ENCODE data around the gene CRTC1. TPM values are rescaled to one million over a fixed set of nuclear protein-coding genes. Genes with fewer than 3 reads are reported as not detected.
"Not testable (repeated sequence)": the region's sequence is repeated elsewhere in the genome, so short reads cannot be mapped to it uniquely, and the experiment has no call there.

The CRTC1 gene
- total RNA-seq, 1 donor from 2014 or later: 7.0 TPM

- Mint-ChIP-seq H3K4me1 (ENCODE audit: low read depth) (no peaks in the 10 kb centered on the region), H3K4me3 (ENCODE audit: low read depth) (no peak overlapping the region), H3K9me3 (no peaks in the 10 kb centered on the region), H3K27ac (no peak overlapping the region), H3K36me3 (ENCODE audit: low read depth) (no peaks in the 10 kb centered on the region), H3K27me3 (ENCODE audit: low read depth) (no peaks in the 10 kb centered on the region)
- no peak for DNase-seq (ENCODE audit: low spot score)
- intact Hi-C loops (cut with micrococcal nuclease): no loop called here
Measured at GRCh38 chr19:18718015-18718526, 34.6 kb downstream of the CRTC1 start.

DNA sequence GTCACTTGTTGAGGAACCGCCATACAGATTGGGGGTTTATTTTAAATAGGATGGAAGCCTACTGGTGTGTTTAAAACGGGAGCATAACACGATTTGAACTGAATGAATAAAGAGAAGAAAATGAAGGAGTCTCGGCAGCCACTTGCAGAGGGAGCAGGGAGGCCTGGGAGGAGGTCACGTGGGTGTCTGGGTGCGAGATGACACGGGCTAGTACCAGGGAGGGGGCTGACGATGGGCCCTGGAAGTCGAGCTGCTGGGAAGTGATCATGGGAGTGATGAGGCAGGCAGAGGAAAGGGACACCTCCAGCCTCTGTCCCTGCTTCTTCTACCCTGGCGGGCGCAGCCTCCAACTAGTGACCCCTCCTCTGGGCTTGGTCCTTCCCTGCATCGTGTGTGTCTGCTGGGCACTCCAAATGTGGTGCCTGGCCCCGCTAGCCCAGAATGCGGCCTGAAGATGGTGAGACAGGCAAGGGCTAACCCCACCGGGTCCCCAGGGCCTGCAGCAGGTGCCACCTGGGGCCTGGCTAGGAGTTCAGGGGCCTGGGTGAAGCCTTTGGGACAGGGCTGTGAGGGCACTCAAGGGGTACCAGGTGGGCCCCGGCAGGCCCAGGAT, 35.5 kb downstream of the CRTC1 start:
- intact Hi-C loops (cut with micrococcal nuclease): no loop called here
- Mint-ChIP-seq H3K9me3 (no peaks in the 10 kb centered on the region), H3K27ac (no peak overlapping the region), H3K4me1 (ENCODE audit: low read depth) (no peaks in the 10 kb centered on the region), H3K4me3 (ENCODE audit: low read depth) (no peak overlapping the region), H3K27me3 (ENCODE audit: low read depth) (no peaks in the 10 kb centered on the region), H3K36me3 (ENCODE audit: low read depth) (no peaks in the 10 kb centered on the region)
- DNase-seq (ENCODE audit: low spot score): no peak

DNA sequence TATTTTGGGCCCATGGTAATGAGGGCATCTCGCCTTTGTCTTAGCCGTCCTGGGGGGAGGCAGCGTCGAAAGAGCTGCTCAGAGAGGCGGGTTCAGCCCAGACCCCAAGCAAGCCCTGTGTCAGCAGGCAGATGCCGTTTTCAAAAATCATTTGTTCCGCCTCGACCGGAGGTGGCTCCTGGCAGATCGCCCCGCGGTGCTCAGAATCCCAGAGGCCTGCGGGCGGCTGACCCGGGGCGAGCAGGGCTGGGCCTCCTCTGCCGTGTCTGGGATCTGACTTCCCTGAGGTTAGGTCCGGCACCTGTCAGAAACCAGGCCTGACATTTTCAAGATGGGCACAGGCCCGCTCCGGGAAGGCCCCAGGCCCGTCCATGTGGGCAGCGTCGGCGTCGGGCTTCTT, 36.1 kb downstream of the CRTC1 start:
- no peaks in the 10 kb centered on the region for H3K36me3 Mint-ChIP-seq (ENCODE audit: low read depth)
- no peaks in the 10 kb centered on the region for H3K9me3 Mint-ChIP-seq
- H3K27ac Mint-ChIP-seq: no peak overlapping the region
- DNase-seq (ENCODE audit: low spot score): no peak
- no peak overlapping the region for H3K4me3 Mint-ChIP-seq (ENCODE audit: low read depth)
- H3K27me3 Mint-ChIP-seq (ENCODE audit: low read depth): no peaks in the 10 kb centered on the region
- no peaks in the 10 kb centered on the region for H3K4me1 Mint-ChIP-seq (ENCODE audit: low read depth)
- intact Hi-C loops (cut with micrococcal nuclease): no loop called here

GRCh38 chr19:18723871-18724377, 40.4 kb downstream of the CRTC1 start:
- Mint-ChIP-seq H3K27ac (no peak overlapping the region), H3K36me3 (ENCODE audit: low read depth) (no peaks in the 10 kb centered on the region), H3K4me1 (ENCODE audit: low read depth) (no peaks in the 10 kb centered on the region), H3K4me3 (ENCODE audit: low read depth) (no peak overlapping the region), H3K9me3 (no peaks in the 10 kb centered on the region), H3K27me3 (ENCODE audit: low read depth) (no peaks in the 10 kb centered on the region)
- intact Hi-C loops (cut with micrococcal nuclease): no loop called here
- no peak for DNase-seq (ENCODE audit: low spot score)

DNA sequence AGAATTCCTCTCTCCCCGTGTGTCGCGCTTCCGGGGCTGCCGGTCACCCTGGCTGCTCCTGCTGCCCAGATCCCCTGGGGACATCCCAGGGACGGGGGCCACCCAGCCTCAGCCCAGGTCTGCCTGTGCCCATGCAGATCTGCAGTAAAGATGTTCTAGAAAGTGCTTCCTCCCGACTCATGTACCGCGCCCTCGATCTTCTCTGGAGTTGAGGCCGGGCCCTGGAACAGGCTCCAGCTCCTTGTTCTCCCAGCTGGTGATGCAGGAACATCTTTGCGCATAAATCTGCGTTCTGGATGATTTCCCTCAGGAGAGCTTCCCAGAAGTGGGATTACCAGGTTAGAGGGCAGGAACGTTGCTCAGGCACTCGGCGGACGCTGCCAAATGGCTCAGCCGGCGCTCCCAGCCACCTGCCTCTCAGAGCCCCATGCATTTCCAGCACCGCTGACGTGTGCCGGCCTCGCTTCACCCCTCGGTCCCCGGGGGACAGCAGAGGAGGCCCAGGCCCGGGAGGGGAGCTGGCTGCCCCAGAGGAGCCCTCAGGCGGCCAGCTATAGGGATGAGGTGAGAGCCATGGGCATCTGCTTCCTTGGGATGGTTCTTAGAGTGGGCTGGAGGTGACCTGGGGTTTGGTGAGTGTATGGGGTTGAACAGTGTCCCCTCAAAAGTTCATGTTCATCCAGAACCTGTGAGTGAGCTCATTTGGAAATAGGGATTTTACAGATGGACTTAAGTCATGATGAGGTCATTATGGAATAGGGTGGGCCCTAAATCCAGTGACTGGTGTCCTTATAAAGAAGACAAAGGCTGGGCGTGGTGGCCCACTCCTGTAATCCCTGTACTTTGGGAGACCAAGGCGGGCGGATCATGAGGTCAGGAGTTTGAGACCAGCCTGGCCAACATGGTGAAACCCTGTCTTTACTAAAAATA, 42.6 kb downstream of the CRTC1 start:
- H3K27me3 Mint-ChIP-seq (ENCODE audit: low read depth): no peaks in the 10 kb centered on the region

DNA sequence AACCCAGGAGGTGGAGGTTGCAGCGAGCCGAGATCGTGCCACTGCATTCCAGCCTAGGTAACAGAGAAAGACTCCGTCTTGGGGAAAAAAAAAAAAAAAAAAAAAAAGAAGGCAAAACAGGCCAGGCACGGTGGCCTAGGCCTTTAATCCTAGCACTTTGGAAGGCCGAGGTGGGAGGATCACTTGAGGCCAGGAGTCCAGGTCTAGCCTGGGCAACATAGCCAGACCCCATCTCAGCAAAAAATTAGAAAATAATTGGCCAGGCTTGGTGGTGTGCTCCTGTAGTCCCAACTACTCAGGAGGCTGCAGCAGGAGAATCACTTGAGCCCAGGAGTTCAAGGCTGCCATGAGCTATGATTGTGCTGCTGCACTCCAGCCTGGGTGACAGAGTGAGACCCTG, 43.4 kb downstream of the CRTC1 start:
- no peak for DNase-seq (ENCODE audit: low spot score)
- no peaks in the 10 kb centered on the region for H3K27me3 Mint-ChIP-seq (ENCODE audit: low read depth)
- H3K36me3 Mint-ChIP-seq (ENCODE audit: low read depth): no peaks in the 10 kb centered on the region
- no peaks in the 10 kb centered on the region for H3K4me1 Mint-ChIP-seq (ENCODE audit: low read depth)
- no peaks in the 10 kb centered on the region for H3K9me3 Mint-ChIP-seq
- intact Hi-C loops (cut with micrococcal nuclease): no loop called here
- H3K4me3 Mint-ChIP-seq (ENCODE audit: low read depth): no peak overlapping the region
- H3K27ac Mint-ChIP-seq: peak overlapping the region; percentile 17

More for the DNA sequence above, 42.6 kb downstream of the CRTC1 start:
- DNase-seq (ENCODE audit: low spot score): no peak
- Mint-ChIP-seq H3K27ac (no peak overlapping the region), H3K4me1 (ENCODE audit: low read depth) (no peaks in the 10 kb centered on the region), H3K9me3 (no peaks in the 10 kb centered on the region), H3K36me3 (ENCODE audit: low read depth) (no peaks in the 10 kb centered on the region), H3K4me3 (ENCODE audit: low read depth) (no peak overlapping the region)
- intact Hi-C loops (cut with micrococcal nuclease): no loop called here

- DNase-seq (ENCODE audit: low spot score); H3K4me3 Mint-ChIP-seq (ENCODE audit: low read depth); intact Hi-C loops (cut with micrococcal nuclease); H3K9me3 Mint-ChIP-seq; H3K36me3 Mint-ChIP-seq (ENCODE audit: low read depth); H3K4me1 Mint-ChIP-seq (ENCODE audit: low read depth); H3K27me3 Mint-ChIP-seq (ENCODE audit: low read depth); H3K27ac Mint-ChIP-seq: not testable (repeated sequence)
Measured at GRCh38 chr19:18727602-18728001, 44.1 kb downstream of the CRTC1 start.

GRCh38 chr19:18729933-18730530, 46.6 kb downstream of the CRTC1 start:
- no peak for DNase-seq (ENCODE audit: low spot score)
- H3K4me1 Mint-ChIP-seq (ENCODE audit: low read depth): no peaks in the 10 kb centered on the region
- H3K4me3 Mint-ChIP-seq (ENCODE audit: low read depth): no peak overlapping the region
- no peak overlapping the region for H3K27ac Mint-ChIP-seq
- intact Hi-C loops (cut with micrococcal nuclease): no loop called here
- H3K27me3 Mint-ChIP-seq (ENCODE audit: low read depth): no peaks in the 10 kb centered on the region
- H3K36me3 Mint-ChIP-seq (ENCODE audit: low read depth): no peaks in the 10 kb centered on the region
- no peaks in the 10 kb centered on the region for H3K9me3 Mint-ChIP-seq

DNA sequence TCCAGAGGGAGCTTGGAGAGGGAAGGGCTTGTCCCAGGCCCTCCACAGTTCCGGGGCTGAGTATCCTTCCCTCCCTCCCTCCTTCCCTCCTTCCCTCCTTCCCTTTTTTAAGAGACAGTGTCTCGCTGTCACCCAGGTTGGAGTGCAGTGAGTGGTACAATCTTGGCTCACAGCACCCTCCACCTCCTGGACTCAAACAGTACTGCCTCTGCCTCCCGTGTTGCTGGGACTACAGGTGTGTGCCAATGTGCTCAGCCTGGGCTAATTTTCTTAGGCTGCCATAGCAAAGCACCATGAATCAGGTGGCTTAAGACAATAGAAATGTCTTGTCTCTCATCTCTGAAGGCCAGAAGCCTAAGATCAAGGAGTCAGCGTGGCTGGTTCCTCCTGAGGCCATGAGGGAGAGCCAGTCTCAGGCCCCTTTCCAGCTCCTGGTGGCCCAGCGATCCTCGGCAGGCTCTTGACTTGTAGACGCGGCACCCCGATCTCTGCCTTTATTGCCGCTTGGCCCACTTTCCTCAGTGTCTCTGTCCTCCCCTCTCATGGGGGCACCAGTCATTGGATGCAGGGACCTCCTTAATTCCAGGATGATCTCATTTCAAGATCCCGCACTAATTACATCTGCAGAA, 47.5 kb downstream of the CRTC1 start:
- Mint-ChIP-seq H3K27me3 (ENCODE audit: low read depth) (no peaks in the 10 kb centered on the region), H3K4me3 (ENCODE audit: low read depth) (no peak overlapping the region), H3K9me3 (no peaks in the 10 kb centered on the region), H3K36me3 (ENCODE audit: low read depth) (no peaks in the 10 kb centered on the region), H3K27ac (no peak overlapping the region), H3K4me1 (ENCODE audit: low read depth) (no peaks in the 10 kb centered on the region)
- intact Hi-C loops (cut with micrococcal nuclease): no loop called here
- no peak for DNase-seq (ENCODE audit: low spot score)

DNA sequence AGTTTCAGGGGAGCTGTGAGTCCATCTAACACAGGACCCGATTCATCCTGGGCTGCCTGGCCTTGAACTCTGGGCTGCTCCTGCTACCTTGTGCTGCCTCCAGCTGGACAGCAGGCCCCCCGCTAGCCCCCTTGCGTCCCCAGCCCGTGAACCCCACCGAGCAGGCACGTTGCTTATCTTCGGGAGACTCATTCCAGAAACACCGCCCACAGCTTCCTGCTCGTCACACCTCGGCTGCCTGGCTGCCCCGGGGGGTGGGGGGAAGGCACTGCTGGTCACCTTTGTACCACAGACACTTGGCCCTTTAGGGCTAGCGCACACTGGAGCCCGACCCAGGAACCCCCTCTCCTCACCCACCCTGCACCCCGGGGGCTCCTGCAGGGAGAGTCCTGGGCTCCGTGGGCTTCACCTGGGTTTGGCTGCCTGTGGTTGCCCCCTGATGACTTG, 48.1 kb downstream of the CRTC1 start:
- no peak for DNase-seq (ENCODE audit: low spot score)
- H3K4me3 Mint-ChIP-seq (ENCODE audit: low read depth): no peak overlapping the region

GRCh38 chr19:18733196-18733647, 49.7 kb downstream of the CRTC1 start:
- no peaks in the 10 kb centered on the region for H3K4me1 Mint-ChIP-seq (ENCODE audit: low read depth)
- intact Hi-C loops (cut with micrococcal nuclease): no loop called here
- H3K36me3 Mint-ChIP-seq (ENCODE audit: low read depth): no peaks in the 10 kb centered on the region
- H3K4me3 Mint-ChIP-seq (ENCODE audit: low read depth): no peak overlapping the region
- no peaks in the 10 kb centered on the region for H3K27me3 Mint-ChIP-seq (ENCODE audit: low read depth)
- H3K9me3 Mint-ChIP-seq: no peaks in the 10 kb centered on the region
- no peak overlapping the region for H3K27ac Mint-ChIP-seq
- no peak for DNase-seq (ENCODE audit: low spot score)

More for the DNA sequence above, 48.1 kb downstream of the CRTC1 start:
- no peaks in the 10 kb centered on the region for H3K27me3 Mint-ChIP-seq (ENCODE audit: low read depth)
- no peaks in the 10 kb centered on the region for H3K4me1 Mint-ChIP-seq (ENCODE audit: low read depth)
- no peaks in the 10 kb centered on the region for H3K9me3 Mint-ChIP-seq
- intact Hi-C loops (cut with micrococcal nuclease): no loop called here
- H3K36me3 Mint-ChIP-seq (ENCODE audit: low read depth): no peaks in the 10 kb centered on the region
- H3K27ac Mint-ChIP-seq: no peak overlapping the region

- intact Hi-C loops (cut with micrococcal nuclease); H3K9me3 Mint-ChIP-seq; DNase-seq (ENCODE audit: low spot score); H3K27ac Mint-ChIP-seq; H3K4me1 Mint-ChIP-seq (ENCODE audit: low read depth); H3K4me3 Mint-ChIP-seq (ENCODE audit: low read depth); H3K36me3 Mint-ChIP-seq (ENCODE audit: low read depth); H3K27me3 Mint-ChIP-seq (ENCODE audit: low read depth): not testable (repeated sequence)
Measured at GRCh38 chr19:18733762-18734332, 50.4 kb downstream of the CRTC1 start.
